NCI-H774 (cell line): ENCODE results near the gene GPR32.
A peak's percentile ranks its signal among the peaks of the same experiment; 100 is the strongest.
"Not testable (repeated sequence)": the region's sequence is repeated elsewhere in the genome, so short reads cannot be mapped to it uniquely, and the experiment has no call there.

Experiments
- DNase-seq: peaks from one replicate; lab custom pipeline; 2025; lab: John Stamatoyannopoulos, UW

GPR32 gene, protein sequence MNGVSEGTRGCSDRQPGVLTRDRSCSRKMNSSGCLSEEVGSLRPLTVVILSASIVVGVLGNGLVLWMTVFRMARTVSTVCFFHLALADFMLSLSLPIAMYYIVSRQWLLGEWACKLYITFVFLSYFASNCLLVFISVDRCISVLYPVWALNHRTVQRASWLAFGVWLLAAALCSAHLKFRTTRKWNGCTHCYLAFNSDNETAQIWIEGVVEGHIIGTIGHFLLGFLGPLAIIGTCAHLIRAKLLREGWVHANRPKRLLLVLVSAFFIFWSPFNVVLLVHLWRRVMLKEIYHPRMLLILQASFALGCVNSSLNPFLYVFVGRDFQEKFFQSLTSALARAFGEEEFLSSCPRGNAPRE

DNA sequence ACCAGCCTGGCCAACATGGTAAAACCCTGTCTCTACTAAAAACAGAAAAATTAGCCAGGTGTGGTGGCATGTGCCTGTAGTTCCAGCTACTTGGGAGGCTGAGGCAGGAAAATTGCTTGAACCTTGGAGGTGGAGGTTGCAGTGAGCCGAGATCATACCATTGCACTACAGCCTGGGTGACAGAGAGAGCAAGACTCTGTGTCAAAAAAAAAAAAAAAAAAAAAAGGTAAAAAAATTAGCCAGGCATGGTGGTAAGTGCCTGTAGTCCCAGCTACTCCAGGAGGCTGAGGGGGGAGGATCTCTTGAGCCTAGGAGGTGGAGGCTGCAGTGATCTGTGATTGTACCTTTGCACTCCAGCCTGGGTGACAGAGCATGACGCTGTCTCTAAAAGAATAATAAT, at the start of gene GPR32:
Gene GPR32, plus strand, starts transcription at position 301 of the 400 bp plus-strand sequence. CDS start 137 bp downstream, outside the sequence.
- not testable (repeated sequence) for DNase-seq

DNA sequence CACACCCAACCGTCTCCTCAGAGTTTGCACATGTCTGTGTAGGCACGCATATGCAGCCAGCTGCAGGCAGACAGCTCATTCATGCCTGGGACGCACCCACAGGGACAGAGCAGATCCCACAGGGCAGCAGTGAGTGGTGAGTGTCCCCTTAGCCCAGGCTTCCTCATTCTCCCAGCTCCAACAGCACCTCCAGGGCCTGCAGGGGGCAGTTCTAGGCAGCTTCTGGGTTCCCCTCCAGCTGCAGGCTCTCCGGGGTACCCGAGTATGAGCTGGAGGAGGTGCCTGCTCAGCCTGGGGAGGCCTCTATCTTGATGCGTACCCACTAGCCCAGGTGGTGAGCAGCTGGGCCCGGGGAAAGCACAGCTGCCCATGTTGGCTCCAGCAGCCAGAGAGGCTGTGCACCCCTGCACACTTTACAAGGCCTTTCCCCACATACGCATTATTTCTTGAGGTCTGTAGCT, 49.3 kb upstream of the GPR32 start:
- no peak for DNase-seq

DNA sequence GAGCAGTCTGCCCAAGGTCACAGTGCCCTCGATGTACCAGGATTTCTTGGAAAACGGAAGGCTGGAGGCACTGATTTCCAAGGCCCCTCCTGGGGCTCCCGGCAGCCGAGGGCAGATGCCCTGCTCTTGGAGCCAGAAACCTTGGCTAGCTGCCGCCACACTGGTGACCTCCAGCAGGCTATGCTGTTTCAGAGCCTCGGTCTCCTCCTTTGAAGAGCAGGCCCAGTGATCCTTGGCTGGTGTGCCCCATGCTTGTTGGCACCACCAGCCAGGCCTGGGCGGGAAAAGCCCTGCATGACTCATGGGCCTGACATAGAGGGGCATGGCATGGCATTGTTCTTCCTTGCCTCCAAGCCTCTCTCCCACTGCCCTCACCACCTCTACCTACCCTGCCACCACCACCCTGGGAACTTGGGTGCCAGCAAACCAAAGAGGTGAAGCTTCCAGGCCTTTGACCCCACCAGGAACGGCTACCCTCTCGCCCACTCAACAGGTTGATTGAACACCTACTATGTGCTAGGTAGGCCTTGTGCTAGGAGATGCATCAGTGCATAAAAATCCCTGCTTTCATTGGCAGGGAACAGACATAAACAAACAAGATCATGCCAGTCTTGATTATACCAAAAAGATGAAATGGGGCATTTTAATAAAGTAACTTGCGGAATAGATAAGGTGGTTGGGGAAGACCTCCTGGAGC, 48.7 kb upstream of the GPR32 start:
- no peak for DNase-seq

DNA sequence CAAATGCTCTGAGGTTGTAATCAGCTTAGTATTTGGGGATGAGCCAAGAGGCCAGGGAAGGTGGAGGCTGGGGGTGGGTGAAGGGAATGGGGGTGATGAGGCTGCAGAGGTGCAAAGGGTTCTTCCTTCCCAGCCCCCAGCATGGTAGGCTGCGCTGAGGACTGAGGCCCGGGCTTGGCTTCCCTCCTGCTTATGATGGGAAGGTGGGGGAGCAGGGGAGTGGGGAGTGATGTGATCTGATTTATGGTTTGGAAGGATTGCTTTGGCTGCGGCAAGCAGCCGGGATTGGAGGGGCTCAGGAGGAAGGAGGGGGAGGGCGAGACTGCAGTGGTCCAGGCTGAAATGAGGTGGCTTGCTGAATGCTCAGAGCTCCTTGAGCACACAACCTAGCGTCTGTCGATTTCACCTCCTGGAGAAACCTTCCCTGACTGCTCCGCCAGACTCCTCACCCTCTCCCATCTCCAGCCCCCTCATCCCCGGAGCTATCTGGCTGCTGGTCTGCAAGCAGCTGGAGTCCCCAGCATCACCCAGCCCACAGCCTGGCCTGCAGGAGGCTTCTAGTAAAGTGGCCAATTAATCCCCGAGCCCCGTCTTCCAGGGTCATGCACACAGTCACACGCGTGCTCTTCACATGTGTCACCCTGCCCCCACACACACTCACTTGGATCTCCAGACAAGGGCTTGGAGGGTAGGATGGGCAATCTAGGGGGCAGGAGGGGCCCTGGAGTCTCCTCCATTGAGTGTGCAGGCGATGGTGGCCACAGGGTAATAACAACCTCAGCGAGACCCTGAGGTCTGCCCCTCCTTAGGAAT, 47.9 kb upstream of the GPR32 start:
- DNase-seq = no peak

DNA sequence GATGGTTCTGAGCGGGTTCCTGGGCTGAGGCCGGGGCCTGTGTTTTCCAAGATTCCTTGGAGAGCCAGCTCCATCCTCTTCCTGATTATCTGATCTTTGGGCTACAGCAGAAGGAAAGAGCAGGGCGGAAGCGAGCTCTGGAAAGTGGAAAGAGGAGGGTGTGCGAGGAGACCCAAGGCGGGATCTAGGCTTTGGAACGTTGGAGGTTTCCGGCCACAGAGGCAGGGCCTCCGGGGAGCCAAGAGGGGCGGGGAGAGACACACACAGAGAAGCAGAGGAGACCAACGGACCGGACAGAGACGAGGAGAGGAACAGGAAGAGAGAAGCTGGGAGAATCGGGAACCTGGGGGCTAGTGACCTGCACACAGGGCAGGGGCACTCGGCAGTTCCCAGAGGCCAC, 47.2 kb upstream of the GPR32 start, which contains the start of gene CLEC11A:
Gene CLEC11A, plus strand, starts transcription at position 296 of the 400 bp plus-strand sequence. CDS start 162 bp downstream, outside the sequence.
- no peak for DNase-seq

DNA sequence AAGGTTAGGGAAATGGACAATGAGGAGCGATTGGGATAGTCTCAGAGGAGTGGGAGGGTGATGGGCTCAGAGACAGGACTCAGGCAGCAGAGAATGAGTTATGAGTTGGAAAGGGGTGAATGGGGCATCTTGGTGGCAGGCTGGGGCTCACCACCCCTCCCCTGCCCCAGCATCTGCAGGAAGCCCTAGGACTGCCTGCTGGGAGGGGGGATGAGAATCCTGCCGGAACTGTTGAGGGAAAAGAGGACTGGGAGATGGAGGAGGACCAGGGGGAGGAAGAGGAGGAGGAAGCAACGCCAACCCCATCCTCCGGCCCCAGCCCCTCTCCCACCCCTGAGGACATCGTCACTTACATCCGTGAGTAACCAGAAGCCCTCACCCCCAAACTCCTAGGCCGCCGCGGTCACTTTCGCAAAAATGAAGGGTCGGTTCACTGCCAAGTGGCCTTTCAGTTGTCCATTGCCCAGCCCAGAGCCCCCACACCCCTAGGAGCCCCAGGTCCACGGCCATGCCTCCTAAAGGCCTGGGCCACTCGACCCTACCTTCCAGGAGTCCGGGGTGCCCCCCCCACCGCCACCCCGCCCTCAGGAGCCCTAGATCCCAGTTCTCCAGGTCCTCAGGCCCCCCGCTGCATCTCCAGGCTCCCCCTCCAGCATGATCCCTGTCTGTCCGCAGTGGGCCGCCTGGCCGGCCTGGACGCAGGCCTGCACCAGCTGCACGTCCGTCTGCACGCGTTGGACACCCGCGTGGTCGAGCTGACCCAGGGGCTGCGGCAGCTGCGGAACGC, 46.3 kb upstream of the GPR32 start:
- no peak for DNase-seq

DNA sequence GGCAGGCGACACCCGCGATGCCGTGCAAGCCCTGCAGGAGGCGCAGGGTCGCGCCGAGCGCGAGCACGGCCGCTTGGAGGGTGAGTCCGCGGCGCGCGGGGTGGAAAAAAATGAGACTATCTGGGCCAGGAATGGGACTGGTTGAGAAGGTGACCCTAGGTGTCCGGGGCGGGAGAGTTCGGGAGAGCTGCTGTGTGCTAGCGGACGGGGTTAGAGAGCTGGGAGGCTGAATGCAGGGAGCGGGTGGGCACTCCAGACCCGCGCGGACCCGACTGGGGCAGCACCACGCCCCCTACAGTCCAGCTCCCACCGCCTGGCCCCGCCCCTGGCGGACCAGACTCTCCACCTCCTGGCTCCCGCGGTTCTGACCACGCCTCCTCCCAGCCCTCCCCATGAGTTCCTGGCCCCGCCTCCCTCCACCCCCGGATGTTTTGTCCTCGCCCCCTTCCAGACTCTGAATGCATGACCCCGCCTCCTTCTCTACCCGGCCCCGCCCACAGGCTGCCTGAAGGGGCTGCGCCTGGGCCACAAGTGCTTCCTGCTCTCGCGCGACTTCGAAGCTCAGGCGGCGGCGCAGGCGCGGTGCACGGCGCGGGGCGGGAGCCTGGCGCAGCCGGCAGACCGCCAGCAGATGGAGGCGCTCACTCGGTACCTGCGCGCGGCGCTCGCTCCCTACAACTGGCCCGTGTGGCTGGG, 45.6 kb upstream of the GPR32 start:
- DNase-seq = peak; percentile 98

DNA sequence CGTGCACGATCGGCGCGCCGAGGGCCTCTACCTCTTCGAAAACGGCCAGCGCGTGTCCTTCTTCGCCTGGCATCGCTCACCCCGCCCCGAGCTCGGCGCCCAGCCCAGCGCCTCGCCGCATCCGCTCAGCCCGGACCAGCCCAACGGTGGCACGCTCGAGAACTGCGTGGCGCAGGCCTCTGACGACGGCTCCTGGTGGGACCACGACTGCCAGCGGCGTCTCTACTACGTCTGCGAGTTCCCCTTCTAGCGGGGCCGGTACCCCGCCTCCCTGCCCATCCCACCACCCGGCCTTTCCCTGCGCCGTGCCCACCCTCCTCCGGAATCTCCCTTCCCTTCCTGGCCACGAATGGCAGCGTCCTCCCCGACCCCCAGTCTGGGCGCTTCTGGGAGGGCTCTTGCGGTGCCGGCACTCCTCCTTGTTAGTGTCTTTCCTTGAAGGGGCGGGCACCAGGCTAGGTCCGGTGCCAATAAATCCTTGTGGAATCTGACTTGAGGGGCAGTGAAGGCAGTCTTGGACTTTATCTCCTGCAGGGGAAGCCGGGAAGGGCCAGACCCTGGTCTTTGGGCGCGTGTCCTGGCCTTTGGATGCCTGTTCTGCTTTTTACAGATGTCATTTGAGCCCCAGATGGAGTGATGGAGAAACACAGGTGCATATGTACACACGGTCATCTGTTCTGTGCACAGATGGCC, 44.9 kb upstream of the GPR32 start:
- no peak for DNase-seq

DNA sequence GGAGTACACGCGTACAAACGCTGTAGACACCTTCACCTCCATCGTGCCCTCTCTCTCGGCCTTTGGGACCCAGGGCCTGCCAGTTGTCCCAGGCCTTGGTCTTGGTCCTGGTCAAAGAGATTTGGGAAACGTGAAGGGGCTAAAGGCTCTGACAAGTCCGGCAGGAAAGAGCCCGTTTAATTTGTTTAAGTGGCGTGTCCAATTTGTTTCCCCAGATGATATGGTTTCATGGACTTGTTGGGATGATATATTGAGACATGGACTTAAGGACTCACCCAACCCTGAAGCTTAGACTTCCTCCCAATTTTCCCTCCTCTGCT, 44.4 kb upstream of the GPR32 start:
- DNase-seq = no peak

DNA sequence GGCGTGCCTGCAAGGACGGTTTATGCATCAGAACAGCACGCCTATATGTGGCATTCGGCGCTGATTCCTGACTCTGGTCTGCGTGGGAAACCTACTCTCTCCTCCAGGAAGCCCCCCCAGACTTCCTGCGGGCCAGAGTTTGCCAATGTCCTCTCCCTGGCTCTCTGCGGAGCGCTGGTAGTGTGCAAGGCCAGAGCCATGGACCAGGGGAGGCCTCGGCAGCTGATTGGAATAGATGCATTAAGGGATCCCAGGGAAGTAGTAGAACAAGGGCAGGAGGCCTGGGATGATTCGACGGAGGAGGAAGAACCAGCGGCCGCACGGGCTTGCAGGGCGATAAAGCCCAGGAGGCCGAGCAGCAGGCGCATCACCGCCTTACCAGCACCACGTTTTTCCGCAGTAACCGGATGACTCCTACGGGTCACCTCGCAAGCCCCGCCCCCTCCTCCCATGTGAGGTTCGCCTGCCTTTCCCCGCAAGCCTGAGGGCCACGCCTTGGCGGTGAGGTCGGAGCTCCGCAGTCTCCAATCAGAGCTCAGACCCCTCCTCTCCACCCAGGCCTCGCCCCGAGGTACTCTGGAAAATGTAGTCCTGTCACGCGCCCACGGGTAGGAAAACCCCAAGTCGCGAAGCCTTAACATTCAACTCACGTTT, 42.1 kb upstream of the GPR32 start:
- no peak for DNase-seq

DNA sequence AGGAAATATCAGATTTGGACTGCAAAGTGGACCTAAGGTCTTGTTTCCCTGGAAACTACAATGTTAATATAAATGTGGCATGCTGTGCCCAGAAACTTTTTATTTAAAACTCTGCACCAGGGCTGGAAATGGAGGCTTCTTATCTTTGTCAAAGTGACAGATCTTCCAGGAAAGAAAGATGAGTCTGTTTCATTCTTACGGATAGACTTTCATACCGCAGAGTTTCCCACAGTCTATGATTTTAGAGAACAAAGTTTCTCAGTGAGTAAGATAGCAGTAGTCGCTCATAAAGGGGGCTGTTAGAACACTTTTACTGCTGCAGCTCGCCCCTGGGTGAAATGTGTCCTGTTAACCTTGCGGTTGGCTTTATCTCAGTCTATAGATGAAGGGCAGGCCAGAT, 40.4 kb upstream of the GPR32 start:
- DNase-seq = no peak

DNA sequence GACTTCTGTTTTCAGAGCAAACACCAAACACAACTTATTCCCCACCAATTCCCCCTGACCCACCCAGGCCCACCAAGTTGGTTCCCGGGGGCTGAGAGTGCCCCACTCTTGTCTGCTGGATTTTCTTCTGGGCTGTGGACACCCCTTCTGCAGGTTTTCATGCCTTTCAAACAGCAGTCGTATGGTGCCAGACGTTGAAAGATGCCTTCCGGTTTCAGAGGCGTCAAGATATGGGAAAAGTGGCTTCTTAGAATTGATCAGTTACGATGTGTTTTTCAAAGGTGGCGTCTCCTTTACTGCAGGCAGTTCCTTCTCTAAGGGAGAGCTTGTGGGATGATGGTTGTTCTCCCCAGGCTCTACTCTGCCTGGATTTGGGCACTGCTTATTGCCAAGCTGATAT, 34.4 kb upstream of the GPR32 start:
- no peak for DNase-seq

DNA sequence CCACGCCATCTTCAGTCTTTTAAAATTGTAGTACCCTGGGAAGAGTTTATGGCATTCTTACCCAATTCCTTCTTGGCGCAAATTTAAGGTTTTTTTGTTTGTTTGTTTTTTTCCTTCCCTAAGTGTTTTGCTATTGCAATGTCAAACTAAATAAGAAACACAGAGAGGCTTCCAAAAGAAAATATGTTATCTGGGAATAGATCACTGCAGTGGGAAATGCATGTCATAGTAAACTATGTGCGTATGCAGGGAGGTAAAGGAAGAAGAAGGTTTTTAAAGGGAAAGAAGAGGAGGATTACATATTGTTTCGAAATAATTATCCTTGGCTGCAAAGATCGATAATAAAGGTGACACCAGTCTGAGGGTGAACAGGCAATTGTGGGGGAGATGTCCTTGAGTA, 33.9 kb upstream of the GPR32 start:
- DNase-seq = no peak

DNA sequence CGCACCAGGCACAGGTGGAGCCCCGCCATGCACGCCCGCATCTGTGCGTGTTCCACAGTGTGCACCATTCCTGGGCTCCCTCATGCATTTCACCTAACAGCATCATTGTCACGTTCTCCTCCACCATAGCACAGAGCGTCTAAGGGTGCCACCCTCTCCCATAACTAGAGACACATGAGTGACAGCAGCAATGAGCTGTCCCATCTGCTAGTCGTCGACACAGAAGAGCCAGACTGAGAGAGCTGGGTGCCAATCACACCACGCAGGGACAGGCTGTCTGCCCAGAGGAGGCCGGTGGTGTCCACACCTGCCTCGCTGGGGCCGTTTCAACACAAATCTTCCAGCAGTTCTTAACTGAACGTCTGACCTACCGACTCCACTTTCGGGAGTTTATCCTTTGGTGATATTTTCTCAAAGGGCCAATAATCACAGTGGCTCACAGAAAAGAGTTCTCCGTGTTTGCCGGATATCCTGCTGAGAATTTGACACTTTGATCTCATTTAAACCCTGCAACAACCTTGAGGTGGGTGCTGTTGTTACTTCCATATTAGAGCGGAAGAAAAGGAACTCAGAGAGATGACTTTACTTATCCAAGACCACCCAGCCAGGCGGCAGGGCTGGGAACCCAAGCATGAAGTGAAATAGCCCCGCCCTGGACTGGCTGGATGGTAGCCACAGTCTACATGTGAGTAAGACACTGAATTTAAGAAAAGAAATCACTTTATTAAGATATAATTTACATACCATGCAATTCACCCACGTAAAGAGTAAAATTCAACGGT, 30.9 kb upstream of the GPR32 start:
- DNase-seq = no peak

DNA sequence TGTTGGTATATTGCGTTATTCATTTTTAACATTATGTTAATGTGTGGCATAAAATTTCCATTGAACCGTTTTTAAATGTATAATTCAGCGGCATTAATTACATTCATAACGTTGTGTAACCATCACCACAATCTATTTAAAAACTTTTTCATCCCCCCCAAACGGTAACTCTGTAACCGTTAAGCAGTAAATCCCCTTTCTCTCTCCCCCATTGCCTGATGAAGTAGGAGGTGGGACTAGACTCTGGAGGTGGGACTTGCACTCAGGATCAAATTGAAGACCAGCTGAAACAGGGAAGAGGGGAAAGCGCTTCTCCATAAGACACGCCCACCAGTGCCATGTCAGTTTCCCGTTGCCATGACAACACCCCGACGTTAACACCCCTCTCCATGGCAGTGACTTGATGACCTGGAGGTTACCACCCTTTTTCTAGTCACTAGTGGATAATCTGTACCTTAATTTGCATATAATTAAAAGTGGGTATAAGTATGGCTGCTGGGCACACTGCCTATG, 30.3 kb upstream of the GPR32 start:
- DNase-seq = no peak

DNA sequence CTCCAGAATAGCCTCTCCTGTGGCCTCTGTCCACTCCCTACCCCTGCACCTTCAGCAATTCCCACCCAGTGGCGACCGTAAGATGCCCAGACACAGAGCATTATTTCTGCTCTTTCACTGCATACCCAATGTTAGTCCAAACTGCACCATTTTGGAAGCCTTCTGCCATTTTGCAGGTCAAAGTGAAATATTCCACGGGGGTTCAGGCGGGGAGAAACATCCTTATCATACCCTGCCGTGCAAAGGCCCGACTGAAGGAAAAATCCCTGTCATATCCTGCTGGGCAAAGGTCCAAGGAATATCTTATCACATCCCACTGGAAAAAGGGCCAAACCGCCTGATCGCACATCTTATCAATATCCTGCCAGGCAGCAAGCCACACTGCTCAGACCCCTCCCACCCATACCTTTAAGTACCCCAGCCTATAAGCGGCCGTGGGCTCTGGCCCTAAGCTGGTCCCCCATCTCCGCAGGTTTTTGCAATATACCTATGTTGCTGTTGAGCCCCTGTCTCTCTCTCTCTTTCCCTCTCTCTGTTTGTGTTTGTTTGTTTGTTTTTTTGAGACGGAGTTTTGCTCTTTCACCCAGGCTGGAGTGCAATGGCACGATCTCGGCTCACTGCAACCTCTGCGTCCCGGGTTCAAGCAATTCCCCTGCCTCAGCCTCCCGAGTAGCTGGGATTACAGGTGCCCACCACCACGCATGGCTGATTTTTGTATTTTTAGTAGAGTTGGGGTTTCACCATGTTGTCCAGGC, 28.9 kb upstream of the GPR32 start:
- no peak for DNase-seq

DNA sequence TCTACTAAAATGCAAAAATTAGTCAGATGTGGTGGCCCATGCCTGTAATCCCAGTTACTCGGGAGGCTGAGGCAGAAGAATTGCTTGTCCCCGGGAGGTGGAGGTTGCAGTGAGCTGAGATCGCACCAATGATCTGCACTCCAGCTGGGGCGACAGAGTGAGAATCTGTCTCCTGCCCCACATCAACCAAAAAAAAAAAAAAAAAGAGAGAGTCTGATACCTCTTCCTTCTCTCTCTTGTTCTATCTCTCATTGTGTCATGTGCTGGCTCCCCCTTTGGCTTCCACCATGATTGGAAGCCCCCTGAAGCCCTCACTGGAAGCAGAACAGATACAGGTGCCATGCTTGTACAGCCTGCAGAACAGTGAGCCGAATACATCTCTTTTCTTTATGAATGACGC, 26.7 kb upstream of the GPR32 start:
- DNase-seq = no peak

DNA sequence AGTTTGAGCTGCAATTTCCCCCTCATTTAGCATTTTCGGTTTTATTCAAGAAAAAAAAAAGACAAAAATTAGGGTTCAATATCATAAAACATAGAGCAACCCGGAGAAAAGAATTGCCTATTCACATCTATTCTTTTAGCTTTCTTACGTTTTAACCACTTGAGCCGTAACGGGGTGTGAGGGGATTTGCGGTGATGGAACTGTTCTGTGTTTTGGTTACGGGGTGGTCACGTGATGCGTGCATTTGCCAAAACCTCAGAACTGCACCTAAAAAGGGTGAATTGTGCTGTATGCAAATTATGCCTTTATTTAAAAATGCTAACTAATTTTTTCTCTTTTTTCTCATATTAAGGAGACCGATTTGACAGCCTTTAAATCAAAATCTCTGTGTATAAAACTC, 25.0 kb upstream of the GPR32 start:
- DNase-seq = no peak
